Measurements from ENCODE around the gene H1-8.

DNA sequence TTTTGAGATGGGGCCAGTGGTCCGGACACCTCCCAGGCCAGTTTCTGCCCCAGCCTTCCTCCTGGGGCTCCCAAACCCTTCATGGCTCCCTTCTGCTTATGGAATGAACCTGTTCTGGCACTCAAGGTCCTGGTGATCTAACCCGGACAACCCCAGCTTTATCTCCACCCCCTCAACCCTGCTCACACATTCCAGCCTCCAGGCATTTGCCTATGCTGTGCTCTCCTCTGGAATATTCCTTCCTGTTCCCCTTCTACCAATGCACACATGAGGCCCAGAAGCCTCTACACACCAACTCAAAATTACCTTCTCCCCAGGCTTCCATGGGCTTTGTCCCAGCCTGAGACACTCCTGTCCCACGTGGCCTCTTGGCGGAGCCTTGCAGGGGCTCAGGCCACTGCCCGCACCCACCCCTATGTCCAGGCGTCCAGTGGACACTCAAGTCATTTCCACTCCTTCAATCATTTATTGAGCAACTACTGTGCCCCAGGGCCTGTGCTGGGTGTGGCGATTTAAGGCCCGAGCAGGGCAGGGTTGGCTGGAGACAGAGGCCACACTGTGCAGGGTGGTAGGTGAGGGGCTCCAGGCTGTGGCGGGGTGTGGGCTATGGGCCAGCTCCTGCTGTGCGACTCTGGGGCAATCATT lies 44.7 kb downstream of the H1-8 start:
- TF ChIP-seq CTCF (IDR thresholded peaks at IDR 0.05) (no peak), POLR2A (IDR thresholded peaks at IDR 0.05) (no peak)
